Measurements from ENCODE around the gene FTO. TPM values are rescaled to one million over a fixed set of nuclear protein-coding genes. Genes with fewer than 3 reads are reported as not detected.
"Not testable (repeated sequence)": the region's sequence is repeated elsewhere in the genome, so short reads cannot be mapped to it uniquely, and the experiment has no call there.

FTO gene
- total and polyA plus RNA-seq, 9 donors: 45.0 to 71.1 (median 55.6) TPM

GRCh38 chr16:53836142-53836541 is 132.2 kb downstream of the FTO start:
- Histone ChIP-seq H3K4me1 (ENCODE audit: control insufficient read depth, insufficient read depth, low read length) (no peaks in the 10 kb centered on the region), H3K9me3 (replicated peaks; ENCODE audit: control insufficient read depth, low read depth, low read length) (no peaks in the 10 kb centered on the region), H3K27ac (ENCODE audit: low read length) (no peak overlapping the region), H3K36me3 (ENCODE audit: control insufficient read depth, insufficient read depth, low read length) (peaks cover 6% of the 10 kb centered on the region), H3K4me3 (ENCODE audit: low read length) (no peak overlapping the region), H3K27me3 (ENCODE audit: control insufficient read depth, insufficient read depth, low read length) (no peaks in the 10 kb centered on the region)
- no peak for DNase-seq
- no CpG with 5 or more reads among the region's 3 CpGs for WGBS (ENCODE audit: insufficient coverage)

GRCh38 chr16:53836680-53837079 is 132.7 kb downstream of the FTO start:
- H3K36me3 ChIP-seq (ENCODE audit: control insufficient read depth, insufficient read depth, low read length): peaks cover 6% of the 10 kb centered on the region
- H3K27me3 ChIP-seq (ENCODE audit: control insufficient read depth, insufficient read depth, low read length): no peaks in the 10 kb centered on the region
- H3K27ac ChIP-seq (ENCODE audit: low read length): no peak overlapping the region
- DNase-seq: no peak
- WGBS (ENCODE audit: insufficient coverage): no CpG with 5 or more reads among the region's 3 CpGs
- H3K4me1 ChIP-seq (ENCODE audit: control insufficient read depth, insufficient read depth, low read length): no peaks in the 10 kb centered on the region
- H3K9me3 ChIP-seq (replicated peaks; ENCODE audit: control insufficient read depth, low read depth, low read length): no peaks in the 10 kb centered on the region
- H3K4me3 ChIP-seq (ENCODE audit: low read length): no peak overlapping the region

GRCh38 chr16:53837426-53837825 is 133.5 kb downstream of the FTO start:
- WGBS (ENCODE audit: insufficient coverage): 83% methylated on average over 2 of the region's 7 CpGs
- no peak for DNase-seq
- no peaks in the 10 kb centered on the region for H3K4me1 ChIP-seq (ENCODE audit: control insufficient read depth, insufficient read depth, low read length)

GRCh38 chr16:53839150-53839549 is 135.2 kb downstream of the FTO start:
- WGBS (ENCODE audit: insufficient coverage): no CpG with 5 or more reads among the region's 2 CpGs
- no peak overlapping the region for H3K27ac ChIP-seq (ENCODE audit: low read length)
- H3K36me3 ChIP-seq (ENCODE audit: control insufficient read depth, insufficient read depth, low read length): peaks cover 4% of the 10 kb centered on the region
- H3K27me3 ChIP-seq (ENCODE audit: control insufficient read depth, insufficient read depth, low read length): no peaks in the 10 kb centered on the region
- no peak for DNase-seq
- H3K9me3 ChIP-seq (replicated peaks; ENCODE audit: control insufficient read depth, low read depth, low read length): no peaks in the 10 kb centered on the region
- no peak overlapping the region for H3K4me3 ChIP-seq (ENCODE audit: low read length)
- H3K4me1 ChIP-seq (ENCODE audit: control insufficient read depth, insufficient read depth, low read length): no peaks in the 10 kb centered on the region

More at GRCh38 chr16:53837426-53837825, 133.5 kb downstream of the FTO start:
- Histone ChIP-seq H3K27ac (ENCODE audit: low read length) (no peak overlapping the region), H3K36me3 (ENCODE audit: control insufficient read depth, insufficient read depth, low read length) (peaks cover 6% of the 10 kb centered on the region), H3K9me3 (replicated peaks; ENCODE audit: control insufficient read depth, low read depth, low read length) (no peaks in the 10 kb centered on the region), H3K27me3 (ENCODE audit: control insufficient read depth, insufficient read depth, low read length) (no peaks in the 10 kb centered on the region), H3K4me3 (ENCODE audit: low read length) (no peak overlapping the region)

GRCh38 chr16:53840456-53840855 is 136.5 kb downstream of the FTO start:
- H3K4me1 ChIP-seq (ENCODE audit: control insufficient read depth, insufficient read depth, low read length): no peaks in the 10 kb centered on the region
- H3K27me3 ChIP-seq (ENCODE audit: control insufficient read depth, insufficient read depth, low read length): no peaks in the 10 kb centered on the region
- H3K4me3 ChIP-seq (ENCODE audit: low read length): no peak overlapping the region
- DNase-seq: no peak
- H3K36me3 ChIP-seq (ENCODE audit: control insufficient read depth, insufficient read depth, low read length): peaks cover 4% of the 10 kb centered on the region
- no peak overlapping the region for H3K27ac ChIP-seq (ENCODE audit: low read length)
- 100% methylated on average over 1 of the region's 4 CpGs for WGBS (ENCODE audit: insufficient coverage)
- H3K9me3 ChIP-seq (replicated peaks; ENCODE audit: control insufficient read depth, low read depth, low read length): no peaks in the 10 kb centered on the region

- no CpG with 5 or more reads among the region's 2 CpGs for WGBS (ENCODE audit: insufficient coverage)
- Histone ChIP-seq H3K36me3 (ENCODE audit: control insufficient read depth, insufficient read depth, low read length) (peaks cover 4% of the 10 kb centered on the region), H3K9me3 (replicated peaks; ENCODE audit: control insufficient read depth, low read depth, low read length) (no peaks in the 10 kb centered on the region), H3K4me1 (ENCODE audit: control insufficient read depth, insufficient read depth, low read length) (no peaks in the 10 kb centered on the region), H3K4me3 (ENCODE audit: low read length) (no peak overlapping the region), H3K27me3 (ENCODE audit: control insufficient read depth, insufficient read depth, low read length) (no peaks in the 10 kb centered on the region), H3K27ac (ENCODE audit: low read length) (no peak overlapping the region)
- no peak for DNase-seq
Observed at GRCh38 chr16:53841884-53842283, 137.9 kb downstream of the FTO start.

- Histone ChIP-seq H3K27ac (ENCODE audit: low read length) (no peak overlapping the region), H3K9me3 (replicated peaks; ENCODE audit: control insufficient read depth, low read depth, low read length) (no peaks in the 10 kb centered on the region), H3K4me1 (ENCODE audit: control insufficient read depth, insufficient read depth, low read length) (peaks cover 1% of the 10 kb centered on the region), H3K27me3 (ENCODE audit: control insufficient read depth, insufficient read depth, low read length) (no peaks in the 10 kb centered on the region), H3K36me3 (ENCODE audit: control insufficient read depth, insufficient read depth, low read length) (peaks cover 4% of the 10 kb centered on the region), H3K4me3 (ENCODE audit: low read length) (no peak overlapping the region)
- WGBS (ENCODE audit: insufficient coverage): no CpG with 5 or more reads among the region's 1 CpG
- no peak for DNase-seq
Observed at GRCh38 chr16:53843084-53843483, 139.1 kb downstream of the FTO start.

- H3K4me3 ChIP-seq (ENCODE audit: low read length): no peak overlapping the region
- no peak overlapping the region for H3K27ac ChIP-seq (ENCODE audit: low read length)
- H3K36me3 ChIP-seq (ENCODE audit: control insufficient read depth, insufficient read depth, low read length): peaks cover 4% of the 10 kb centered on the region
- H3K9me3 ChIP-seq (replicated peaks; ENCODE audit: control insufficient read depth, low read depth, low read length): no peaks in the 10 kb centered on the region
- no peaks in the 10 kb centered on the region for H3K27me3 ChIP-seq (ENCODE audit: control insufficient read depth, insufficient read depth, low read length)
- DNase-seq: no peak
- no CpG with 5 or more reads among the region's 3 CpGs for whole genome bisulfite sequencing (ENCODE audit: insufficient coverage)
- peaks cover 3% of the 10 kb centered on the region for H3K4me1 ChIP-seq (ENCODE audit: control insufficient read depth, insufficient read depth, low read length)
Observed at GRCh38 chr16:53844804-53845203, 140.8 kb downstream of the FTO start.

GRCh38 chr16:53846549-53846948 is 142.6 kb downstream of the FTO start:
- WGBS (ENCODE audit: insufficient coverage): 71% methylated on average over 1 of the region's 5 CpGs
- not testable (repeated sequence) for H3K9me3 ChIP-seq (replicated peaks; ENCODE audit: control insufficient read depth, low read depth, low read length); H3K4me3 ChIP-seq (ENCODE audit: low read length); H3K27ac ChIP-seq (ENCODE audit: low read length); DNase-seq; H3K36me3 ChIP-seq (ENCODE audit: control insufficient read depth, insufficient read depth, low read length); H3K4me1 ChIP-seq (ENCODE audit: control insufficient read depth, insufficient read depth, low read length); H3K27me3 ChIP-seq (ENCODE audit: control insufficient read depth, insufficient read depth, low read length)

GRCh38 chr16:53846971-53847370 is 143.0 kb downstream of the FTO start:
- Histone ChIP-seq H3K27me3 (ENCODE audit: control insufficient read depth, insufficient read depth, low read length) (no peaks in the 10 kb centered on the region), H3K9me3 (replicated peaks; ENCODE audit: control insufficient read depth, low read depth, low read length) (no peaks in the 10 kb centered on the region), H3K36me3 (ENCODE audit: control insufficient read depth, insufficient read depth, low read length) (peaks cover 4% of the 10 kb centered on the region), H3K27ac (ENCODE audit: low read length) (no peak overlapping the region), H3K4me1 (ENCODE audit: control insufficient read depth, insufficient read depth, low read length) (peaks cover 3% of the 10 kb centered on the region), H3K4me3 (ENCODE audit: low read length) (no peak overlapping the region)
- WGBS (ENCODE audit: insufficient coverage): no CpG with 5 or more reads among the region's 6 CpGs
- DNase-seq: no peak

GRCh38 chr16:53848277-53848942 is 144.5 kb downstream of the FTO start:
- 50% methylated on average over 2 of the region's 3 CpGs for WGBS (ENCODE audit: insufficient coverage)
- H3K27me3 ChIP-seq (ENCODE audit: control insufficient read depth, insufficient read depth, low read length): no peaks in the 10 kb centered on the region
- DNase-seq: peak; percentile 29

More at GRCh38 chr16:53848277-53848942, 144.5 kb downstream of the FTO start:
- H3K27ac ChIP-seq (ENCODE audit: low read length): no peak overlapping the region
- H3K4me3 ChIP-seq (ENCODE audit: low read length): no peak overlapping the region
- H3K36me3 ChIP-seq (ENCODE audit: control insufficient read depth, insufficient read depth, low read length): peaks cover 4% of the 10 kb centered on the region
- peaks cover 3% of the 10 kb centered on the region for H3K4me1 ChIP-seq (ENCODE audit: control insufficient read depth, insufficient read depth, low read length)
- no peaks in the 10 kb centered on the region for H3K9me3 ChIP-seq (replicated peaks; ENCODE audit: control insufficient read depth, low read depth, low read length)

Data from muscle of leg (tissue), 11 donors.